Neural cell (in vitro differentiated cells): ENCODE results near the gene DNAAF9.

Experiments used
- CTCF ChIP-seq: fragments of 450-650 bp; IDR thresholded peaks from 2 replicates; pipeline ENCODE4 v1.5.1; 2014; ENCODE audit warnings: antibody characterized with exemption, mild to moderate bottlenecking, moderate library complexity; ENCODE audit not compliant: poor library complexity, severe bottlenecking
- EZH2 ChIP-seq: fragments of 200-600, 300-800 bp; shearing (Covaris generic), sonication (generic); IDR thresholded peaks from 2 replicates; pipeline ENCODE4 v1.6.1; 2014; ENCODE audit warnings: antibody characterized with exemption, low read length, borderline replicate concordance, mild to moderate bottlenecking; ENCODE audit not compliant: insufficient read depth, poor library complexity, severe bottlenecking
- POLR2AphosphoS5 ChIP-seq: IDR thresholded peaks from 2 replicates; pipeline ENCODE4 v1.6.1; 2012
- RAD21 ChIP-seq: fragments of 450-650 bp; conservative IDR thresholded peaks from 2 replicates; pipeline ENCODE4 v1.6.1; 2014; ENCODE audit warnings: antibody characterized with exemption, mild to moderate bottlenecking, moderate library complexity

DNA sequence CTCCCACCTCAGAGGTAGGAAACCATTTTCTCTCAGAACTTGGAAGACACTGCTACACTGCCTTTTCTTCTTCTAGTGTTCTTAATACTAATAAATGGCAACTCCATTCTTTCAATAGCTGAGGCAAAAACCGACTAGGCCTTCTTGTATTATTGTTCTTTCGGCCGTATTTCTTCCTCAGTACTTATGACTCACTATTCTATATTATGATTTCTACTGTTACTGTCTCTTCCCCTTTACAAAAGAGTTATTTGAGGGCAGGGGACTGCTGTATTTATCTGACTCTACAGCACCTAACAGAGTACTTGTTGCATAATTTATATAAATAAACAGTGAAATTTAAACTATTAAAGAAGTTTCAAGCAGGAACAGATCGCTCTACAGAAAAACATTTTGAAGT is 3.1 kb downstream of the DNAAF9 start:
- no peak for TF ChIP-seq EZH2
- no peak for TF ChIP-seq RAD21
- no peak for TF ChIP-seq CTCF
- no peak for TF ChIP-seq POLR2AphosphoS5
